ENCODE data around the gene CDH22. TPM values are rescaled to one million over a fixed set of nuclear protein-coding genes. Genes with fewer than 3 reads are reported as not detected.

CDH22 gene
- total and polyA plus RNA-seq, 12 donors = 0.19 to 2.9 (median 0.97) TPM; not detected in 4

GRCh38 chr20:46240881-46241280, 67.4 kb downstream of the CDH22 start:
- Histone ChIP-seq H3K36me3 (replicated peaks in 1 of 2) (no peaks in the 10 kb centered on the region), H3K4me1 (replicated peaks in 1 of 2) (no peaks in the 10 kb centered on the region), H3K27me3 (no peaks in the 10 kb centered on the region), H3K27ac (no peak overlapping the region), H3K4me3 (no peak overlapping the region), H3K9me3 (replicated peaks in 1 of 3) (no peaks in the 10 kb centered on the region)
- intact Hi-C loops (cut with DNase I) = no loop called here
- no peak for DNase-seq
- TF ChIP-seq POLR2A (IDR thresholded peaks at IDR 0.05) = no peak
- no peak for TF ChIP-seq CTCF (IDR thresholded peaks at IDR 0.05)
- 89 to 96% (median 93%) methylated on average over 15 to 22 of the region's 22 CpGs for WGBS, 4 donors

- WGBS, 4 donors = 28 to 77% (median 56%) methylated on average over 4 of the region's 4 CpGs
- no peaks in the 10 kb centered on the region for H3K4me1 ChIP-seq (replicated peaks in 1 of 2)
- intact Hi-C loops (cut with DNase I) = no loop called here
- no peaks in the 10 kb centered on the region for H3K27me3 ChIP-seq
- TF ChIP-seq CTCF (IDR thresholded peaks at IDR 0.05) = no peak
- no peak for TF ChIP-seq POLR2A (IDR thresholded peaks at IDR 0.05)
- no peaks in the 10 kb centered on the region for H3K36me3 ChIP-seq (replicated peaks in 1 of 2)
- no peak overlapping the region for H3K4me3 ChIP-seq
- DNase-seq = no peak
- no peak overlapping the region for H3K27ac ChIP-seq
- no peaks in the 10 kb centered on the region for H3K9me3 ChIP-seq (replicated peaks in 1 of 3)
Observed at GRCh38 chr20:46240065-46240464, 68.2 kb downstream of the CDH22 start.

- no peaks in the 10 kb centered on the region for H3K9me3 ChIP-seq (replicated peaks in 1 of 3)
- intact Hi-C loops (cut with DNase I) = no loop called here
- H3K4me1 ChIP-seq (replicated peaks in 1 of 2) = no peaks in the 10 kb centered on the region
- WGBS, 4 donors = 40 to 73% (median 54%) methylated on average over 1 of the region's 1 CpG
- H3K36me3 ChIP-seq (replicated peaks in 1 of 2) = no peaks in the 10 kb centered on the region
- H3K27ac ChIP-seq = no peak overlapping the region
- TF ChIP-seq CTCF (IDR thresholded peaks at IDR 0.05) = no peak
- TF ChIP-seq POLR2A (IDR thresholded peaks at IDR 0.05) = no peak
- H3K27me3 ChIP-seq = no peaks in the 10 kb centered on the region
- no peak for DNase-seq
- no peak overlapping the region for H3K4me3 ChIP-seq
Observed at GRCh38 chr20:46237736-46238135, 70.6 kb downstream of the CDH22 start.

- Histone ChIP-seq H3K9me3 (replicated peaks in 1 of 3) (no peaks in the 10 kb centered on the region), H3K36me3 (replicated peaks in 1 of 2) (no peaks in the 10 kb centered on the region), H3K27me3 (no peaks in the 10 kb centered on the region), H3K4me1 (replicated peaks in 1 of 2) (no peaks in the 10 kb centered on the region), H3K27ac (no peak overlapping the region), H3K4me3 (no peak overlapping the region)
- 16 to 28% (median 21%) methylated on average over 7 to 10 of the region's 10 CpGs for WGBS, 4 donors
- DNase-seq = no peak
- intact Hi-C loops (cut with DNase I) = no loop called here
- no peak for TF ChIP-seq POLR2A (IDR thresholded peaks at IDR 0.05)
- no peak for TF ChIP-seq CTCF (IDR thresholded peaks at IDR 0.05)
Observed at GRCh38 chr20:46237227-46237626, 71.1 kb downstream of the CDH22 start.

All from adrenal gland (tissue), 12 donors.